Naive thymus-derived CD4-positive, alpha-beta T cell (primary cell): ENCODE measurements around the gene USP37. TPM values are rescaled to one million over a fixed set of nuclear protein-coding genes. Genes with fewer than 3 reads are reported as not detected.
A peak's percentile ranks its signal among the peaks of the same experiment; 100 is the strongest.
"Not testable (repeated sequence)": the region's sequence is repeated elsewhere in the genome, so short reads cannot be mapped to it uniquely, and the experiment has no call there.

Experiments
- ATAC-seq: fragments of 150-1000 bp; cut with Tn5 transposase; 2 replicates; pipeline ENCODE4 v1.10.0; 2021; ENCODE audit warnings: mild to moderate bottlenecking, moderate library complexity
- CTCF ChIA-PET: fragments of 350-600 bp; sonication (Branson Sonifier 250); formaldehyde crosslinking; loops from one replicate; lab custom pipeline; 2021; ENCODE audit warnings: antibody characterized with exemption; lab: Charles Lee
- POLR2A ChIA-PET: fragments of 350-600 bp; sonication (Branson Sonifier 250); formaldehyde crosslinking; loops from one replicate; lab custom pipeline; 2021; ENCODE audit warnings: antibody characterized with exemption, inconsistent platforms; lab: Charles Lee
- DNase-seq, 9 donors: peaks; one replicate each; pipeline versions ENCODE4 v3.0.0 to v3.0.0-alpha.2; 2020 to 2022; ENCODE audit warnings: mixed read lengths in 1 of 9
- H3K27ac ChIP-seq: one replicate; pipeline ENCODE4 v1.7.0; 2013; ENCODE audit warnings: mild to moderate bottlenecking, low read depth, low read length, moderate library complexity
- H3K27me3 ChIP-seq, 2 donors: one replicate each; pipeline ENCODE4 v1.7.0; 2013; ENCODE audit warnings: low read length in 2 of 2, mild to moderate bottlenecking in 2 of 2, moderate library complexity in 2 of 2; ENCODE audit not compliant: control insufficient read depth in 2 of 2, insufficient read depth in 2 of 2
- H3K36me3 ChIP-seq, 3 experiments: 1 replicate in 2 of 3; 2 replicates in 1 of 3; pipeline ENCODE4 v1.7.0; 2013; ENCODE audit warnings: low read length in 3 of 3, mild to moderate bottlenecking in 3 of 3, moderate library complexity in 1 of 3; ENCODE audit not compliant: insufficient read depth in 3 of 3, control insufficient read depth in 2 of 3
- H3K4me1 ChIP-seq, 2 donors: one replicate each; pipeline ENCODE4 v1.7.0; 2013; ENCODE audit warnings: low read length in 2 of 2, mild to moderate bottlenecking in 2 of 2, moderate library complexity in 1 of 2; ENCODE audit not compliant: control insufficient read depth in 2 of 2, insufficient read depth in 2 of 2
- H3K4me3 ChIP-seq: 2 replicates; pipeline ENCODE4 v1.7.0; 2013; ENCODE audit warnings: mild to moderate bottlenecking, low read length
- H3K9me3 ChIP-seq, 3 experiments: 1 replicate in 2 of 3; 2 replicates in 1 of 3; pipeline ENCODE4 v1.7.0; 2013; ENCODE audit warnings: low read length in 3 of 3; ENCODE audit not compliant: control insufficient read depth in 2 of 3
- H3K27ac Mint-ChIP-seq, 9 donors: one replicate each; pipeline ENCODE4 v1.8.0; 2020 to 2022; ENCODE audit warnings: mixed read lengths in 9 of 9, mild to moderate bottlenecking in 8 of 9, moderate library complexity in 5 of 9, inconsistent platforms in 2 of 9
- H3K27me3 Mint-ChIP-seq, 5 donors: one replicate each; pipeline ENCODE4 v1.8.0; 2021 to 2022; ENCODE audit warnings: mixed read lengths in 5 of 5, mild to moderate bottlenecking in 1 of 5
- H3K36me3 Mint-ChIP-seq, 5 donors: one replicate each; pipeline ENCODE4 v1.8.0; 2020 to 2022; ENCODE audit warnings: mixed read lengths in 5 of 5, mild to moderate bottlenecking in 3 of 5, inconsistent platforms in 1 of 5
- H3K4me1 Mint-ChIP-seq, 7 donors: one replicate each; pipeline ENCODE4 v1.8.0; 2020 to 2022; ENCODE audit warnings: mixed read lengths in 7 of 7, mild to moderate bottlenecking in 3 of 7, inconsistent platforms in 1 of 7
- H3K4me3 Mint-ChIP-seq, 10 donors: one replicate each; pipeline ENCODE4 v1.8.0; 2020 to 2022; ENCODE audit warnings: mild to moderate bottlenecking in 10 of 10, mixed read lengths in 10 of 10, moderate library complexity in 6 of 10, inconsistent platforms in 2 of 10
- H3K9me3 Mint-ChIP-seq, 11 donors: one replicate each; pipeline ENCODE4 v1.8.0; 2020 to 2022; ENCODE audit warnings: mixed read lengths in 11 of 11, mild to moderate bottlenecking in 4 of 11, inconsistent platforms in 1 of 11, moderate library complexity in 1 of 11
- intact Hi-C, 2 donors: fragments of 100-400 bp; cut with micrococcal nuclease; formaldehyde crosslinking; loops; one replicate each; pipeline ENCODE4 v1.15.1; 2023
- polyA plus RNA-seq, 2 donors: library from polyadenylated mRNA; unstranded; fragments of 300-500 nt; fragmentation: Illumina TruSeq; gene quantifications; one replicate each; pipeline ENCODE4 v1.2.3, GENCODE V29; 2021
- total RNA-seq, 6 experiments: library from RNA in 5 of 6; stranded (reverse) in 5 of 6; gene quantifications; 1 replicate in 5 of 6; 2 replicates in 1 of 6; pipeline ENCODE4 v1.2.3 and lab custom pipeline; 2021 to 2026

USP37 gene
- total and polyA plus RNA-seq, 7 experiments from 2014 or later = 10.1 to 36.3 (median 24.6) TPM

DNA sequence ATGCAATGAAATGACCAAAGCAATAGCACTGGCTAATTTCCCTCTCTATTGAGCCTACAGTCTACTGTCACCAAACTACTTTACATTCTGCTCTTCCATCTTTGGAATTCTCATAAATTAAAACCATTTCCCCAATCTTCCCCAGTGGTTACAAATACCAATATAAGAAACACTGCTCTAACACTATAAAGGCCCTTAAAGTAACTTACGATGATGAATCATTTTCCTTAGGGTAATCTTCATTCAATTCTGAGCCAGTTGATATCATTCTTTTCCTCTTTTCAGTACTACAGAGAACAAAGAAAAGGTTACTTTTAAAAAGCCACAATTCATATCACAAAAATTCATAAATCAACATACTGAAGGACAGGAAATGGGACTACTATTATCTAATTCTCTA is 22.1 kb downstream of the USP37 start:
- DNase-seq (no peak), ATAC-seq (no peak)
- intact Hi-C loops = no loop called here
- POLR2A ChIA-PET = no interaction called here
- no peaks in the 10 kb centered on the region for H3K9me3 ChIP-seq
- no peak overlapping the region for H3K4me3 ChIP-seq
- H3K36me3 ChIP-seq = peaks cover 23 to 72% (median 29%) of the 10 kb centered on the region in 3 experiments
- Mint-ChIP-seq H3K9me3 (no peaks in the 10 kb centered on the region), H3K36me3 (peaks cover 8 to 55% (median 26%) of the 10 kb centered on the region in 5 donors), H3K27ac (no peak overlapping the region), H3K4me1 (peaks cover 0 to 5% (median 3%) of the 10 kb centered on the region in 7 donors), H3K27me3 (no peaks in the 10 kb centered on the region), H3K4me3 (no peak overlapping the region)
- H3K4me1 ChIP-seq = no peaks in the 10 kb centered on the region
- CTCF ChIA-PET = no interaction called here
- H3K27me3 ChIP-seq = no peaks in the 10 kb centered on the region
- H3K27ac ChIP-seq = no peak overlapping the region

DNA sequence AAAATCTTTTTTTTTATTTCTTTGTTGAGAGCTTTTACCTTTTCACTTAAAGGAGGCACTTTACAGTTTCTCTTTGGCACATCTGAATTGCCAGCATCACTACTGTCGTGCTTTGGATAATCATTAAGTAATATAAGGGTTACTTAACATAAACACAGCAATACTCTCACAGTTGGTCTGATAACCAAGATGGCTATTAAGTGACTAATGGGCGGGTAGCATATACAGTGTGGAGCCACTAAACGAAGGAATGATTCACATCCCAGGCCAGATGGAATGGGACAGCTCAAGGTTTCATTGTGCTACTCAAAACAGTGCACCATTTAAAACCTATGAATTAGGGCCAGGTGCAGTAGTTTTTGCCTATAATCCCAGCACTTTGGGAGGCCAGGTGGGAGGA is 28.1 kb downstream of the USP37 start:
- Histone ChIP-seq H3K36me3 (peaks cover 11 to 83% (median 20%) of the 10 kb centered on the region in 3 experiments), H3K4me1 (no peaks in the 10 kb centered on the region), H3K27me3 (no peaks in the 10 kb centered on the region), H3K9me3 (no peaks in the 10 kb centered on the region), H3K27ac (no peak overlapping the region), H3K4me3 (no peak overlapping the region)
- ATAC-seq (no peak), DNase-seq (no peak)
- CTCF ChIA-PET = no interaction called here
- Mint-ChIP-seq H3K4me3 (no peak overlapping the region), H3K4me1 (peaks cover 0 to 16% (median 5%) of the 10 kb centered on the region in 7 donors), H3K27me3 (no peaks in the 10 kb centered on the region), H3K27ac (no peak overlapping the region), H3K9me3 (no peaks in the 10 kb centered on the region), H3K36me3 (peaks cover 23 to 50% (median 32%) of the 10 kb centered on the region in 5 donors)
- intact Hi-C loops = no loop called here
- POLR2A ChIA-PET = no interaction called here

DNA sequence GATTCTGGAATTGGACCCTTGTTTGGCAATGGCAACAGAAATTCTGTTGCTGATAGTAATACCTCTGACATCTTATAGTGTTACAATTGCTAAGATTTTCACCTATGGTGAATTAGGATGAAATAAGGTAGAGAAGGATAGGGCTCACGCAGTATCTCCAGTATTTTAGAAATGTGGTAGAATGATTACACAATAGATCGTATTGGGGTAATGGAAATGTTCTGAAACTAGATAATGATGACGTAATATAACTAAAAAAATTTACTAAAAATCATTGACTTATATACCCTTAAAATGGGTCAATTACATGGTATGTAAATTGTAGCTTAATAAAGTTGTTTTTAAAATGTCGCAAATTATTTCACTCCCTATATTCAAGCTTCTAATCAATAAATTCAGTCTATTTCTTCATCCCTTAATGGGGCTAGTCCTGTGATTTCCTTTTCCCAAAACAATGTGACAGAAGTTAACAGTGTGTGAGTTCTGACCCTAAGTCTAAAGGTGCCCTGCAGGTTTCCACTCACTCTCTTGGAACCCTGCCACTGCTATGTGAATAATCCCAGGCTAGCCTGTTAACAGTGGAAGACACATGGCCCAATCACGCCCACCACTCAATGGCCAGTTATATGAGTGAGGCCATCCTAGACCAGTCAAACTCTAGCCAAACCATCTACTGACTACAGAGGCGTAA is 31.2 kb downstream of the USP37 start:
- Mint-ChIP-seq H3K36me3 (peaks cover 23 to 48% (median 31%) of the 10 kb centered on the region in 5 donors), H3K4me3 (no peak overlapping the region), H3K4me1 (peaks cover 0 to 16% (median 3%) of the 10 kb centered on the region in 7 donors), H3K27ac (no peak overlapping the region), H3K9me3 (no peaks in the 10 kb centered on the region), H3K27me3 (no peaks in the 10 kb centered on the region)
- Histone ChIP-seq H3K27me3 (no peaks in the 10 kb centered on the region), H3K27ac (no peak overlapping the region), H3K4me3 (no peak overlapping the region), H3K9me3 (no peaks in the 10 kb centered on the region), H3K36me3 (peaks cover 9 to 69% (median 9%) of the 10 kb centered on the region in 3 experiments), H3K4me1 (no peaks in the 10 kb centered on the region)
- ATAC-seq (no peak), DNase-seq (no peak)
- ChIA-PET CTCF (no interaction called here), POLR2A (no interaction called here)
- intact Hi-C loops = no loop called here

DNA sequence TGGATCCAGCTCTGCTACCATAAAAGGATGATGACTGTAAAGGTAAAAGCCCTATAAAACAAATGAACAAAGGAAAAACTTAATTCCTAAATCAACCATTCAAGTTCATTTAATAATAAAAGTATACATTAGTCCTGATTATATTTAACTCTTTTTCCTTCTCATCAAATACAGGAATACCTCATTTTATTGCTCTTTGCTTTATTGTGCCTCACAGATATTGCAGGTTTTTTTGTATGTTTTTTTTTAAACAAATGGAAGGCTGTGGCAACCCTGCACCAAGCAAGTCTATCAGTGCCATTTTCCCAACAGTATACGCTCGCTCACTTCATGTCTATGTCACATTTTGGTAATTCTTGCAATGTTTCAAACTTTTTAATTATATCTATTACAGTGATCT is 38.2 kb downstream of the USP37 start:
- Mint-ChIP-seq H3K4me1 (no peaks in the 10 kb centered on the region), H3K27ac (no peak overlapping the region), H3K9me3 (peaks cover 0 to 7% (median 0%) of the 10 kb centered on the region in 11 donors), H3K27me3 (no peaks in the 10 kb centered on the region), H3K4me3 (no peak overlapping the region), H3K36me3 (peaks cover 17 to 69% (median 51%) of the 10 kb centered on the region in 5 donors)
- CTCF ChIA-PET = interaction anchor here (0.6 kb wide), 2 partner anchors 67 to 416 kb away, joined by 3 to 4 read pairs; no protein-coding TSS in a partner anchor
- DNase-seq (no peak), ATAC-seq (no peak)
- intact Hi-C loops = no loop called here
- Histone ChIP-seq H3K4me3 (no peak overlapping the region), H3K27ac (no peak overlapping the region), H3K27me3 (no peaks in the 10 kb centered on the region), H3K4me1 (no peaks in the 10 kb centered on the region), H3K9me3 (no peaks in the 10 kb centered on the region), H3K36me3 (peaks cover 10 to 49% (median 13%) of the 10 kb centered on the region in 3 experiments)
- POLR2A ChIA-PET = no interaction called here

DNA sequence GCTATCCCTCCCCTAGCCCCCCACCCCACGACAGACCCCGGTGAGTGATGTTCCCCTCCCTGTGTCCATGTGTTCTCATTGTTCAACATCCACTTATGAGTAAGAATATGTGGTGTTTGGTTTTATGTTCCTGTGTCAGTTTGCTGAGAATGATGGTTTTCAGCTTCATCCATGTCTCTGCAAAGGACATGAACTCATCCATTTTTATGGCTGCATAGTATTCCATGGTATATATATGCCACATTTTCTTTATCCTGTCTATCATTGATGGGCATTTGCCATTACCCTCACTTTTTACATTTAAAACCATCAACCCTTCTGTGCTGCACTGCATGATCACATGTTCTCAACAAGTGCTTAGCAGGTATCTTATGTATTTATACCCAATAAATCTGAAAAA is 39.7 kb downstream of the USP37 start:
- H3K9me3 ChIP-seq, H3K27me3 ChIP-seq, ATAC-seq, intact Hi-C loops, H3K27ac ChIP-seq, H3K4me3 ChIP-seq, H3K4me1 ChIP-seq, DNase-seq, CTCF ChIA-PET, H3K4me1 Mint-ChIP-seq, H3K4me3 Mint-ChIP-seq, H3K27ac Mint-ChIP-seq, H3K27me3 Mint-ChIP-seq: not testable (repeated sequence)
- peaks cover 0 to 12% (median 2%) of the 10 kb centered on the region in 11 donors for H3K9me3 Mint-ChIP-seq
- peaks cover 10 to 49% (median 13%) of the 10 kb centered on the region in 3 experiments for H3K36me3 ChIP-seq
- POLR2A ChIA-PET = interaction anchor here (0.7 kb wide), 1 partner anchor 313 kb away, joined by 3 read pairs; no protein-coding TSS in a partner anchor
- peaks cover 14 to 72% (median 61%) of the 10 kb centered on the region in 5 donors for H3K36me3 Mint-ChIP-seq

DNA sequence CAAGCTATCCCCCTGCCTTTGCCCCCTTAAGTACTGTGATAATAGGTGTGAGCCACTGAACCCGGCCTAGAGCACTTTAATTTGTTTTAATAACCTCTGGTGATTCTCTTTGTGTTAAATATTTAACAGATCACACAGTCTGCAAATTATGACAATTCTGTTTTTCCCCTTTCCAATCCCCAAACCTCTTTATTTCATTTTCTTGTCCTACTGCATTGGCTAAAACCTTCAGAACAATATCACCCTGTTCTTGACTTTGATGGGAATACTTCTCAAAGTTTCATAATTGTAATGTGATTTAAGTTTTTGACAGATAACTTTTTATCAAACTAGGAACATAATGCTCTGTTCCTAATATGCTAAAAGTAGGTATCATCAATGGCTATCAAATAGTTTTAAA is 44.5 kb downstream of the USP37 start:
- Histone ChIP-seq H3K4me3 (no peak overlapping the region), H3K27ac (no peak overlapping the region), H3K27me3 (no peaks in the 10 kb centered on the region), H3K36me3 (peaks cover 0 to 15% (median 0%) of the 10 kb centered on the region in 3 experiments), H3K4me1 (no peaks in the 10 kb centered on the region), H3K9me3 (no peaks in the 10 kb centered on the region)
- H3K27me3 Mint-ChIP-seq = no peaks in the 10 kb centered on the region
- ChIA-PET CTCF (no interaction called here), POLR2A (no interaction called here)
- H3K36me3 Mint-ChIP-seq = peaks cover 7 to 56% (median 44%) of the 10 kb centered on the region in 5 donors
- no peak overlapping the region for H3K4me3 Mint-ChIP-seq
- peaks cover 0 to 13% (median 2%) of the 10 kb centered on the region in 7 donors for H3K4me1 Mint-ChIP-seq
- intact Hi-C loops = no loop called here
- DNase-seq (no peak), ATAC-seq (no peak)
- peak overlapping the region in 1 of 9 donors; percentile 17 for H3K27ac Mint-ChIP-seq
- H3K9me3 Mint-ChIP-seq = peaks cover 0 to 12% (median 2%) of the 10 kb centered on the region in 11 donors
